Measurements from ENCODE around the gene NLRP10.

NLRP10 gene

DNA sequence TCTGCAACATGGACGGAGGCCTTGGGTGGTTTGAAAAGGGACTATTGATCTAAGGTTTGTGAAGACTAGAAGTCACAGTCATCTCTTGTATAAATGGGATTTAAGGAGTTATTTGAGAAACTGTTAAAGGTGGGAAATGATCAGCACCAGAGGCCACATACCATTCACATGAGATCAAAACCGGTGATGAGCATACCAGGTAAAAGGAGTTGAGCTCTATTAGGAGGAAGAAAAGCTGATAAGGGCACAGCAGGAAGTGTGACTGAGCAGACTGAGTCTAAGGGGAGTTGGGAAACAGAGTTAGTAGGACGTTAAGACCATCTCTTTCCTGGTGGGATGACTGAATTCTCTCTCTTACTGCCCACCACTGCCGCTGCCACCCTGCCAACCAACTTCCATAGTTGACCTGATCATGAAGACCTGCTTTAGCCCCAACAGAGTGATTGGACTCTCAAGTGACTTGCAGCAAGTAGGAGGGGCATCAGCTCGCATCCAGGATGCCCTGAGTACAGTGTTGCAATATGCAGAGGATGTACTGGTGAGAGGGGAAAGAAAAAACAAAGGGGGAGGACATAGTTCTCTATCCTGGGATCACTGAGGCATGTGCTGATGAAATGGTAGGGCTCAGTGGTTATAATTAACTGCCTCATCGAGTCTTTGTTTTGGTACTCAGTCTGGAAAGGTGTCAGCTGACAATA, 29.5 kb upstream of the NLRP10 start:
- TF ChIP-seq ZBTB7A (IDR thresholded peaks at IDR 0.05; ENCODE audit: low read depth) (no peak), NFIC (IDR thresholded peaks at IDR 0.05) (no peak), YY1 (IDR thresholded peaks at IDR 0.05; ENCODE audit: low read depth) (no peak), TAF1 (IDR thresholded peaks at IDR 0.05; ENCODE audit: low read depth) (no peak), FOXM1 (IDR thresholded peaks at IDR 0.05; ENCODE audit: borderline replicate concordance, low read depth) (no peak), EP300 (IDR thresholded peaks at IDR 0.05; ENCODE audit: borderline replicate concordance) (no peak)
- TF ChIP-seq, protein P1, sequence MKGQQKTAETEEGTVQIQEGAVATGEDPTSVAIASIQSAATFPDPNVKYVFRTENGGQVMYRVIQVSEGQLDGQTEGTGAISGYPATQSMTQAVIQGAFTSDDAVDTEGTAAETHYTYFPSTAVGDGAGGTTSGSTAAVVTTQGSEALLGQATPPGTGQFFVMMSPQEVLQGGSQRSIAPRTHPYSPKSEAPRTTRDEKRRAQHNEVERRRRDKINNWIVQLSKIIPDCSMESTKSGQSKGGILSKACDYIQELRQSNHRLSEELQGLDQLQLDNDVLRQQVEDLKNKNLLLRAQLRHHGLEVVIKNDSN (IDR thresholded peaks at IDR 0.05) = no peak

DNA sequence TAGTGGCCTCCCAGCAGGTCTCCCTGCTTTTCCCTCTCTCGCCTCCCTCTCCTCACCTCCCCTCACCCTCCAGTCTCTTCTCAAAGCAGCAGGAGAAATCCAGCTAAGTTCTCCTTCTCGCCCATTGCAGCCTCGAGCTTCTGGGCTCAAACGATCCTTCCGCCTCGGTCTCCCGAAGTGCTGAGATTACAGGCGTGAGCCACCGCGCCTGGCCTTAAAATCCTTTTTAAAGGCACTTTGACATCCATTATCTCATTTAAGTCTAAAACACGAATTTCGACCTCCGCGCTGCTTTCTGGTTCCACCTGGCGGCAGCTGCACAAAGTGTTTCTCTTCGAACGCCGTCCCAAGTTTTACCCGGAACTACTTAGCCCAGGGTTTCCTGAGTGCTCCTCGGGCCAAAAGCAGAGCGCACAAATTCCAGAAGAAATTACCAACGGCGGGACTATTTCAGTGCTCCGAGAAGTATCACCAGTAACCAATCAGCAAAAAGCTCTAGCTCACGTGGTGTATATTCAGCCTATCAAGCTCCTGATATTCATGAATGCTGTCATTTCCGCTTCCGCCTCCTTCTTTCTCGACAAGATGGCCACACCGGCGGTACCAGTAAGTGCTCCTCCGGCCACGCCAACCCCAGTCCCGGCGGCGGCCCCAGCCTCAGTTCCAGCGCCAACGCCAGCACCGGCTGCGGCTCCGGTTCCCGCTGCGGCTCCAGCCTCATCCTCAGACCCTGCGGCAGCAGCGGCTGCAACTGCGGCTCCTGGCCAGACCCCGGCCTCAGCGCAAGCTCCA, 21.7 kb upstream of the NLRP10 start, which contains the start of gene EIF3F:
Gene EIF3F (plus strand): TSS at position 570 of the 792 bp plus-strand sequence. CDS start 16 bp downstream, at position 586.
- TF ChIP-seq CEBPB (IDR thresholded peaks at IDR 0.05) (peak; percentile 19; the same call in 1 of the 2 replicates), FOXM1 (IDR thresholded peaks at IDR 0.05; ENCODE audit: borderline replicate concordance, low read depth) (peak; percentile 77; the same call in 1 of the 2 replicates), RAD21 (IDR thresholded peaks at IDR 0.05; ENCODE audit: low read depth) (peak; percentile 86), NFIC (IDR thresholded peaks at IDR 0.05) (peak; percentile 40; the same call in 1 of the 2 replicates), YY1 (IDR thresholded peaks at IDR 0.05; ENCODE audit: low read depth) (peak; percentile 93), TEAD4 (IDR thresholded peaks at IDR 0.05) (peak; percentile 90), EGR1 (IDR thresholded peaks at IDR 0.05) (no peak), TCF12 (IDR thresholded peaks at IDR 0.05; ENCODE audit: low read depth) (peak; percentile 65), EP300 (IDR thresholded peaks at IDR 0.05; ENCODE audit: borderline replicate concordance) (no peak), ZBTB7A (IDR thresholded peaks at IDR 0.05; ENCODE audit: low read depth) (no peak), CREB1 (IDR thresholded peaks at IDR 0.05; ENCODE audit: low read depth) (peak; percentile 69), TAF1 (IDR thresholded peaks at IDR 0.05; ENCODE audit: low read depth) (peak; percentile 75)
- TF ChIP-seq, protein P2, sequence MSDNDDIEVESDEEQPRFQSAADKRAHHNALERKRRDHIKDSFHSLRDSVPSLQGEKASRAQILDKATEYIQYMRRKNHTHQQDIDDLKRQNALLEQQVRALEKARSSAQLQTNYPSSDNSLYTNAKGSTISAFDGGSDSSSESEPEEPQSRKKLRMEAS (IDR thresholded peaks at IDR 0.05) = peak; percentile 72
- TF ChIP-seq, protein P3, sequence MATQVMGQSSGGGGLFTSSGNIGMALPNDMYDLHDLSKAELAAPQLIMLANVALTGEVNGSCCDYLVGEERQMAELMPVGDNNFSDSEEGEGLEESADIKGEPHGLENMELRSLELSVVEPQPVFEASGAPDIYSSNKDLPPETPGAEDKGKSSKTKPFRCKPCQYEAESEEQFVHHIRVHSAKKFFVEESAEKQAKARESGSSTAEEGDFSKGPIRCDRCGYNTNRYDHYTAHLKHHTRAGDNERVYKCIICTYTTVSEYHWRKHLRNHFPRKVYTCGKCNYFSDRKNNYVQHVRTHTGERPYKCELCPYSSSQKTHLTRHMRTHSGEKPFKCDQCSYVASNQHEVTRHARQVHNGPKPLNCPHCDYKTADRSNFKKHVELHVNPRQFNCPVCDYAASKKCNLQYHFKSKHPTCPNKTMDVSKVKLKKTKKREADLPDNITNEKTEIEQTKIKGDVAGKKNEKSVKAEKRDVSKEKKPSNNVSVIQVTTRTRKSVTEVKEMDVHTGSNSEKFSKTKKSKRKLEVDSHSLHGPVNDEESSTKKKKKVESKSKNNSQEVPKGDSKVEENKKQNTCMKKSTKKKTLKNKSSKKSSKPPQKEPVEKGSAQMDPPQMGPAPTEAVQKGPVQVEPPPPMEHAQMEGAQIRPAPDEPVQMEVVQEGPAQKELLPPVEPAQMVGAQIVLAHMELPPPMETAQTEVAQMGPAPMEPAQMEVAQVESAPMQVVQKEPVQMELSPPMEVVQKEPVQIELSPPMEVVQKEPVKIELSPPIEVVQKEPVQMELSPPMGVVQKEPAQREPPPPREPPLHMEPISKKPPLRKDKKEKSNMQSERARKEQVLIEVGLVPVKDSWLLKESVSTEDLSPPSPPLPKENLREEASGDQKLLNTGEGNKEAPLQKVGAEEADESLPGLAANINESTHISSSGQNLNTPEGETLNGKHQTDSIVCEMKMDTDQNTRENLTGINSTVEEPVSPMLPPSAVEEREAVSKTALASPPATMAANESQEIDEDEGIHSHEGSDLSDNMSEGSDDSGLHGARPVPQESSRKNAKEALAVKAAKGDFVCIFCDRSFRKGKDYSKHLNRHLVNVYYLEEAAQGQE (IDR thresholded peaks at IDR 0.05; ENCODE audit: low read depth) = no peak
- TF ChIP-seq, protein P1 (IDR thresholded peaks at IDR 0.05) = peak; percentile 98

DNA sequence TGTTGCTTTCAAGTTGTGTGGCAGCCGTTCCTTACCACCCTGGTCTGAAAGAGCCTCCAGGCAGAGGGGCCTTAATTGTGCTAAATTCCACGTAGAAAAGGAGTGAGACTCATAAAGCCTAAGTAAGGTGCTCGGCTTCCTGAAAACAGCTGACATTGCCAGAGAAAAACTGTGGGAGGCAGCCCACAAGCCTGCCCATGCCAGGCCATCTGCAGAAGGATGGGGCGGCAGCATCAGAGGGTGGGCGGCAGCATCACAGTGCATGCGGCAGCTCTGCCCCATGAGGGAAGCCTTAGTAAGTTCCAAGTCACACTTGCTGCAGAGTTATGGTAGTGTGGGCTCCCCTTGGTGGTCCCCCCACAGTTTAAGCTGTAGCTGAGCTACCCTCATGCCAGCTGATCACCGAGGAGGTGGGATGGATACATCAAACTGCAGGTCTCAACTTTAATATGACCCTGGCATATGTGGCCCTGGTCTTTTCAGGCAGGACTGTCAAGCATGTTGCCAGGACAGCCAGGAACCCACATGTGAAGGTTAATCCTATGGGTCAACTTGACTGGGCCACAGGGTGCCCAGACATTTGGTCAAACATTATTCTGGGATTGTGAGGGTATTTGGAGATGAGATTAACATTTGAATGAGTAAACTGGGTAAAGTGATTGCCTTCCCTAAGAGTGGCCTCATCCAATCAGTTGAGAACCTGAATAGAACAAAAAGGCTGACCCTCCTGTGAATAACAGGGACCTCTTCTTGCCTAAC, 18.8 kb upstream of the NLRP10 start:
- TF ChIP-seq EGR1 (IDR thresholded peaks at IDR 0.05) (no peak), YY1 (IDR thresholded peaks at IDR 0.05; ENCODE audit: low read depth) (no peak), CREB1 (IDR thresholded peaks at IDR 0.05; ENCODE audit: low read depth) (no peak), TAF1 (IDR thresholded peaks at IDR 0.05; ENCODE audit: low read depth) (no peak), ZBTB7A (IDR thresholded peaks at IDR 0.05; ENCODE audit: low read depth) (no peak), NFIC (IDR thresholded peaks at IDR 0.05) (no peak), TEAD4 (IDR thresholded peaks at IDR 0.05) (no peak), TCF12 (IDR thresholded peaks at IDR 0.05; ENCODE audit: low read depth) (no peak), CEBPB (IDR thresholded peaks at IDR 0.05) (no peak), RAD21 (IDR thresholded peaks at IDR 0.05; ENCODE audit: low read depth) (no peak), FOXM1 (IDR thresholded peaks at IDR 0.05; ENCODE audit: borderline replicate concordance, low read depth) (no peak), EP300 (IDR thresholded peaks at IDR 0.05; ENCODE audit: borderline replicate concordance) (no peak)
- TF ChIP-seq, protein P1 (IDR thresholded peaks at IDR 0.05) = no peak
- TF ChIP-seq, protein P3 (IDR thresholded peaks at IDR 0.05; ENCODE audit: low read depth) = no peak
- TF ChIP-seq, protein P2 (IDR thresholded peaks at IDR 0.05) = no peak

DNA sequence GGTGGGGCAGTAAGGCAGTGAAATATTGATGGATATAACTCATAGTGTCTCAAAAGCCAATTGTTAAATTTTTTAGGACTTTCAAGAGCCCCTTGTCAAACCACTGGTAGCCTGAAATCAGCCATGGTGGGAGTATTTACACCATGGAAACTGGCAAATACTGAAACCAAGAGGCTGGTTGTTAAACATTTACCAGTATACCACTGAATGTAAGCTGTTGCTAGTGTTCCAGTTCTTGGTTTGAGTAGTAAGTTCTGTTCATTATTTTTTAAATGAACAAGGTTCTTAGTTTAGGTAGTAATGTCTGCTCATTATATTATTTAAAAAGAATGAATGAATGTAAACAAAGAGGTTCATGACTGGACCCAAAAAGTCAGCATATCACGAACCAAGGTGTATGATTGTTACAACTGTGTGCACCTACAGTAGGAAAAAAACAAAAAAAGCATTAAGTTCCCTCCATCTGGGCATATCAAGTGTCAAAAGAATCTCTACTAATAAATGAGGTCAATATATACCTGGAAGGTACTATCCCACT, 17.4 kb upstream of the NLRP10 start:
- TF ChIP-seq, protein P3 (IDR thresholded peaks at IDR 0.05; ENCODE audit: low read depth) = no peak
- no peak for TF ChIP-seq ZBTB7A (IDR thresholded peaks at IDR 0.05; ENCODE audit: low read depth)

Measured in Ishikawa (cell line).